SK-N-MC (cell line): ENCODE measurements around the gene KCNE4.

Source experiments
- EZH2 ChIP-seq: fragments of 200-600 bp; sonication (generic); IDR thresholded peaks from one replicate; pipeline ENCODE4 v1.6.1; 2017; ENCODE audit warnings: antibody characterized with exemption
- POLR2AphosphoS5 ChIP-seq: IDR thresholded peaks from 2 replicates; pipeline ENCODE4 v1.6.1; 2012; ENCODE audit warnings: mild to moderate bottlenecking, low read depth, low read length, borderline replicate concordance

GRCh38 chr2:223053484-223054192, 1.6 kb downstream of the KCNE4 start:
- TF ChIP-seq EZH2 (no peak), POLR2AphosphoS5 (no peak)
